Chondrocyte (in vitro differentiated cells): Measurements from ENCODE around the gene ZG16. TPM values are rescaled to one million over a fixed set of nuclear protein-coding genes. Genes with fewer than 3 reads are reported as not detected.
"Not testable (repeated sequence)": the region's sequence is repeated elsewhere in the genome, so short reads cannot be mapped to it uniquely, and the experiment has no call there.

Source experiments
- DNase-seq: peaks from one replicate; pipeline ENCODE4 v3.0.0; 2021; ENCODE audit warnings: mixed read lengths, low spot score
- H3K27ac Mint-ChIP-seq: one replicate; pipeline ENCODE4 v1.8.0; 2021; ENCODE audit warnings: mild to moderate bottlenecking, moderate library complexity, mixed read lengths; ENCODE audit not compliant: unreplicated experiment
- H3K27me3 Mint-ChIP-seq: 2 replicates; pipeline ENCODE4 v1.8.0; 2021; ENCODE audit warnings: low read depth, mixed read lengths
- H3K36me3 Mint-ChIP-seq: 2 replicates; pipeline ENCODE4 v1.8.0; 2021; ENCODE audit warnings: low read depth, mixed read lengths
- H3K4me1 Mint-ChIP-seq: 2 replicates; pipeline ENCODE4 v1.8.0; 2021; ENCODE audit warnings: low read depth, mild to moderate bottlenecking, mixed read lengths
- H3K4me3 Mint-ChIP-seq: one replicate; pipeline ENCODE4 v1.8.0; 2021; ENCODE audit warnings: mild to moderate bottlenecking, moderate library complexity, mixed read lengths; ENCODE audit not compliant: unreplicated experiment
- H3K9me3 Mint-ChIP-seq: 2 replicates; pipeline ENCODE4 v1.8.0; 2021; ENCODE audit warnings: low read depth, mixed read lengths
- total RNA-seq: library from RNA; stranded (reverse); gene quantifications from 3 replicates; pipeline ENCODE4 v1.2.1, GENCODE V29; 2021
- TF ChIP-seq, protein P1 (sequence below): fragments of 200-600 bp; sonication (generic); IDR thresholded peaks from 2 replicates; pipeline ENCODE4 v1.5.0; 2021; ENCODE audit warnings: antibody characterized with exemption, mild to moderate bottlenecking, moderate library complexity

ZG16 gene
- total RNA-seq, 1 donor from 2014 or later = not detected

DNA sequence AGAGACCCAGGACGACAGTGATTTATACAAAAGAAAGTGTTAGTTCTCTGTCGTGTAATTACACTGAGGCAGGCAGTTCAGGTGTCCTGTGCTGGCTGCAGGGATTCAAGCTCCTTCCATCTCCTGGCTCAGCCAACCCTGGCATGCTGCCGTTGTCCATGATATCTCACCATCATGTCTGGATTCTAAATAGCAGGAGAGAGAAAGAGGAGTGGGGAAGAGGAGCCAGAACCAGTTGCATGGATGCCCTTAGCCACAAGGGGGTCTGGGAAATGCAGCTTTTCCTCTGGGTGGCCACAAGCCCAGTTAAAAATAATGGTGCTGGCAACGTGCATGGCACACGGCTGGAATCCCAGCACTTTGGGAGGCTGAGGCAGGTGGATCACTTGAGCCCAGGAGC lies 41.9 kb upstream of the ZG16 start:
- no peaks in the 10 kb centered on the region for H3K9me3 Mint-ChIP-seq
- peaks cover 39% of the 10 kb centered on the region for H3K27me3 Mint-ChIP-seq
- no peak overlapping the region for H3K27ac Mint-ChIP-seq
- H3K4me1 Mint-ChIP-seq = no peaks in the 10 kb centered on the region
- no peaks in the 10 kb centered on the region for H3K36me3 Mint-ChIP-seq
- H3K4me3 Mint-ChIP-seq = no peak overlapping the region
- TF ChIP-seq, protein P1, sequence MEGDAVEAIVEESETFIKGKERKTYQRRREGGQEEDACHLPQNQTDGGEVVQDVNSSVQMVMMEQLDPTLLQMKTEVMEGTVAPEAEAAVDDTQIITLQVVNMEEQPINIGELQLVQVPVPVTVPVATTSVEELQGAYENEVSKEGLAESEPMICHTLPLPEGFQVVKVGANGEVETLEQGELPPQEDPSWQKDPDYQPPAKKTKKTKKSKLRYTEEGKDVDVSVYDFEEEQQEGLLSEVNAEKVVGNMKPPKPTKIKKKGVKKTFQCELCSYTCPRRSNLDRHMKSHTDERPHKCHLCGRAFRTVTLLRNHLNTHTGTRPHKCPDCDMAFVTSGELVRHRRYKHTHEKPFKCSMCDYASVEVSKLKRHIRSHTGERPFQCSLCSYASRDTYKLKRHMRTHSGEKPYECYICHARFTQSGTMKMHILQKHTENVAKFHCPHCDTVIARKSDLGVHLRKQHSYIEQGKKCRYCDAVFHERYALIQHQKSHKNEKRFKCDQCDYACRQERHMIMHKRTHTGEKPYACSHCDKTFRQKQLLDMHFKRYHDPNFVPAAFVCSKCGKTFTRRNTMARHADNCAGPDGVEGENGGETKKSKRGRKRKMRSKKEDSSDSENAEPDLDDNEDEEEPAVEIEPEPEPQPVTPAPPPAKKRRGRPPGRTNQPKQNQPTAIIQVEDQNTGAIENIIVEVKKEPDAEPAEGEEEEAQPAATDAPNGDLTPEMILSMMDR = no peak
- DNase-seq = no peak

GRCh38 chr16:29736764-29737163 lies 41.3 kb upstream of the ZG16 start:
- Mint-ChIP-seq H3K27me3 (peaks cover 43% of the 10 kb centered on the region), H3K9me3 (no peaks in the 10 kb centered on the region), H3K4me3 (no peak overlapping the region), H3K36me3 (no peaks in the 10 kb centered on the region), H3K4me1 (no peaks in the 10 kb centered on the region), H3K27ac (no peak overlapping the region)
- no peak for DNase-seq
- TF ChIP-seq, protein P1 = no peak

DNA sequence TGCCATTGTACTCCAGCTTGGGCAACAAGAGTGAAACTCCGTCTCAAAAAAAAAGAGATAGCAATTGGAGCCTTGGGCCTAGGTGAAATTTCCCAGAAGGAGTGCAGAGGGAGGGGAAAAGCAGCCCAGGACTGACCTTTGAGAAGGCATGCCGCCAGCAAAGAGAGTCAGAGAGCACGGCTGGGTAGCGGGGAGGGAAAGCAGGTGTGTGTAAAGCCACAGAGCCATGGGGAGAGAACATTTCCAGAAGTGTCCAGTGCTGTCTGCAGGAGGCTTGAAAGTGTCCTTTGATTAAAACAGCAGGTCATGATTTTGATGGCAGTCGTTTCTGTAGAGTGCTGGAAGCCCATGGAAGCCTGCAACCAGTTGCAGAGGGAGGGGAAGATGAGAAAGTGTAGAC lies 40.3 kb upstream of the ZG16 start:
- no peaks in the 10 kb centered on the region for H3K36me3 Mint-ChIP-seq
- no peak overlapping the region for H3K27ac Mint-ChIP-seq
- DNase-seq = peak; percentile 37
- no peaks in the 10 kb centered on the region for H3K9me3 Mint-ChIP-seq
- TF ChIP-seq, protein P1 = no peak
- H3K4me1 Mint-ChIP-seq = no peaks in the 10 kb centered on the region
- H3K4me3 Mint-ChIP-seq = no peak overlapping the region
- H3K27me3 Mint-ChIP-seq = peaks cover 44% of the 10 kb centered on the region

- DNase-seq = no peak
- no peaks in the 10 kb centered on the region for H3K9me3 Mint-ChIP-seq
- H3K4me1 Mint-ChIP-seq = no peaks in the 10 kb centered on the region
- TF ChIP-seq, protein P1 = no peak
- H3K36me3 Mint-ChIP-seq = no peaks in the 10 kb centered on the region
- H3K4me3 Mint-ChIP-seq = no peak overlapping the region
- peaks cover 44% of the 10 kb centered on the region for H3K27me3 Mint-ChIP-seq
- H3K27ac Mint-ChIP-seq = no peak overlapping the region
Measured at GRCh38 chr16:29738514-29738913, 39.5 kb upstream of the ZG16 start.

DNA sequence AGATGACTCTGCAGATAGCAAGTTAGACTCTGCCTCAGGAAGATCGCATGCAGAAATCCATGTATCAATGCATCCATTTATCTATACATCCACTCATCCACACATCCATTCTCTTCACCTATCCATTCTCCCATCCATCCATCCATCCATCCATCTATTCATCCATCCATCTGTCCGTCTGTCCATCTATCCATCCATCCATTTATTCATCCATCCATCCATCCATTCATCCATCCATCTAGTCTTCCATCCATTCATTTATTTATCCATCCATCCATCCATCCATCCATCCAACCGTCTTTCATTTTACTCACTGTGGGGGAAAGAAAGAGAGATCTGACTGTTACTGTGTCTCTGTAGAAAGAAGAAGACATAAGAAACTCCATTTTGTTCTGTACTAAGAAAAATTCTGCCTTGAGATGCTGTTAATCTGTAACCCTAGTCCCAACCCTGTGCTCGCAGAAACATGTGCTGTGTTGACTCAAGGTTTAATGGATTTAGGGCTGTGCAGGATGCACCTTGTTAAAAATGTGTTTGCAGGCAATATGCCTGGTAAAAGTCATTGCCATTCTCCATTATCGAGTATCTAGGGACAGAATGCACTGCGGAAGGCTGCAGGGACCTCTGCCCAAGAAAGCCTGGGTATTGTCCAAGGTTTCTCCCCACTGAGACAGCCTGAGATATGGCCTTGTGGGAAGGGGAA lies 38.0 kb upstream of the ZG16 start:
- not testable (repeated sequence) for H3K4me1 Mint-ChIP-seq, H3K4me3 Mint-ChIP-seq, H3K36me3 Mint-ChIP-seq, H3K27ac Mint-ChIP-seq, DNase-seq, H3K9me3 Mint-ChIP-seq
- peaks cover 39% of the 10 kb centered on the region for H3K27me3 Mint-ChIP-seq

GRCh38 chr16:29740630-29741015 lies 37.4 kb upstream of the ZG16 start:
- H3K36me3 Mint-ChIP-seq, H3K4me1 Mint-ChIP-seq, DNase-seq, H3K27ac Mint-ChIP-seq, H3K9me3 Mint-ChIP-seq, H3K4me3 Mint-ChIP-seq: not testable (repeated sequence)
- H3K27me3 Mint-ChIP-seq = peaks cover 38% of the 10 kb centered on the region
